IMR-90 (cell line): Measurements from ENCODE around the gene R3HDM2. TPM values are rescaled to one million over a fixed set of nuclear protein-coding genes. Genes with fewer than 3 reads are reported as not detected.
A peak's percentile ranks its signal among the peaks of the same experiment; 100 is the strongest.

ENCODE experiments used
- ATAC-seq: fragments of 200-7000 bp; cut with Tn5 transposase; 2 replicates; pipeline ENCODE4 v1.9.1; 2020; ENCODE audit warnings: low read depth, mild to moderate bottlenecking, moderate library complexity
- BruUV-seq: library from RNA; stranded (reverse); fragments of 400-500 nt; replicated peaks from 2 replicates; lab custom pipeline; 2021; lab: Mats Ljungman, UMichigan
- CTCF ChIA-PET: fragments of 300-600 bp; formaldehyde crosslinking; extraction: SDS; loops from one replicate; lab custom pipeline; 2021; ENCODE audit warnings: antibody characterized with exemption; lab: Yijun Ruan, JAX
- POLR2A ChIA-PET: fragments of 300-600 bp; sonication (Branson Sonifier 250); formaldehyde crosslinking; loops from one replicate; lab custom pipeline; 2022; ENCODE audit warnings: antibody characterized with exemption; ENCODE audit not compliant: unreplicated experiment; lab: Charles Lee
- DNase-seq: peaks from one replicate; pipeline ENCODE4 v3.0.0; 2013
- H2AFZ ChIP-seq: replicated peaks from 2 replicates; pipeline ENCODE3; 2013; ENCODE audit warnings: low read length, mild to moderate bottlenecking; ENCODE audit not compliant: poor library complexity
- H2AK5ac ChIP-seq: 2 replicates; pipeline ENCODE4 v1.6.1; 2013; ENCODE audit warnings: low read depth, low read length, inconsistent platforms
- H2AK9ac ChIP-seq: replicated peaks from 2 replicates; pipeline ENCODE3; 2013; ENCODE audit warnings: mild to moderate bottlenecking, low read depth, low read length, moderate library complexity; ENCODE audit not compliant: poor library complexity
- H2BK120ac ChIP-seq: 2 replicates; pipeline ENCODE4 v1.6.1; 2013; ENCODE audit warnings: low read depth, low read length, inconsistent platforms
- H2BK15ac ChIP-seq: 3 replicates; pipeline ENCODE4 v1.6.1; 2013; ENCODE audit warnings: low read depth, low read length, inconsistent platforms
- H2BK20ac ChIP-seq: 2 replicates; pipeline ENCODE4 v1.6.1; 2013; ENCODE audit warnings: low read depth, mild to moderate bottlenecking, inconsistent platforms, low read length, moderate library complexity
- H2BK5ac ChIP-seq: 2 replicates; pipeline ENCODE4 v1.6.1; 2013; ENCODE audit warnings: mild to moderate bottlenecking, low read depth, low read length, inconsistent platforms; ENCODE audit not compliant: poor library complexity, severe bottlenecking
- H3K14ac ChIP-seq: replicated peaks from 2 replicates; pipeline ENCODE4 v1.6.1; 2013; ENCODE audit warnings: low read depth, low read length, inconsistent platforms
- H3K18ac ChIP-seq: 2 replicates; pipeline ENCODE4 v1.6.1; 2013; ENCODE audit warnings: low read depth, low read length, control low read depth
- H3K23ac ChIP-seq: 2 replicates; pipeline ENCODE4 v1.6.1; 2013; ENCODE audit warnings: low read depth, low read length, inconsistent platforms
- H3K27ac ChIP-seq: 2 replicates; pipeline ENCODE4 v1.5.1; 2013; ENCODE audit warnings: mild to moderate bottlenecking, control low read depth, low read length; ENCODE audit not compliant: insufficient read depth
- H3K27me3 ChIP-seq: 2 replicates; pipeline ENCODE4 v1.6.1; 2013; ENCODE audit warnings: low read length; ENCODE audit not compliant: control insufficient read depth, insufficient read depth
- H3K36me3 ChIP-seq: 2 replicates; pipeline ENCODE4 v1.6.1; 2013; ENCODE audit warnings: low read length, mixed read lengths; ENCODE audit not compliant: control insufficient read depth, insufficient read depth
- H3K4ac ChIP-seq: 2 replicates; pipeline ENCODE4 v1.6.1; 2013; ENCODE audit warnings: low read depth, low read length, inconsistent platforms
- H3K4me1 ChIP-seq: 2 replicates; pipeline ENCODE4 v1.6.1; 2013; ENCODE audit warnings: low read length, mixed read lengths; ENCODE audit not compliant: control insufficient read depth, insufficient read depth
- H3K4me2 ChIP-seq: 2 replicates; pipeline ENCODE4 v1.6.1; 2013; ENCODE audit warnings: low read depth, mild to moderate bottlenecking, control low read depth, low read length, moderate library complexity
- H3K4me3 ChIP-seq: 2 replicates; pipeline ENCODE4 v1.5.1; 2013; ENCODE audit warnings: low read depth, mild to moderate bottlenecking, control low read depth, low read length, moderate library complexity; ENCODE audit not compliant: insufficient read depth
- H3K56ac ChIP-seq: 2 replicates; pipeline ENCODE4 v1.6.1; 2013; ENCODE audit warnings: low read length, inconsistent platforms; ENCODE audit not compliant: insufficient read depth; ENCODE audit errors: extremely low read depth
- H3K79me1 ChIP-seq, 2 experiments: 2 replicates each; pipeline ENCODE4 v1.6.1; 2013; ENCODE audit warnings: low read length in 2 of 2, inconsistent platforms in 1 of 2, low read depth in 1 of 2
- H3K9ac ChIP-seq: 2 replicates; pipeline ENCODE4 v1.6.1; 2013; ENCODE audit warnings: low read depth, low read length, control low read depth
- H3K9me1 ChIP-seq: 2 replicates; pipeline ENCODE4 v1.6.1; 2013; ENCODE audit warnings: low read length, inconsistent platforms; ENCODE audit not compliant: insufficient read depth
- H3K9me3 ChIP-seq: 2 replicates; pipeline ENCODE4 v1.6.1; 2013; ENCODE audit warnings: low read length; ENCODE audit not compliant: control insufficient read depth, insufficient read depth
- H4K20me1 ChIP-seq: 2 replicates; pipeline ENCODE4 v1.6.1; 2013; ENCODE audit warnings: low read length, inconsistent platforms; ENCODE audit not compliant: insufficient read depth
- H4K5ac ChIP-seq: 2 replicates; pipeline ENCODE4 v1.6.1; 2013; ENCODE audit warnings: mild to moderate bottlenecking, low read depth, low read length, control low read depth
- H4K8ac ChIP-seq, 2 experiments: 2 replicates each; pipeline ENCODE4 v1.6.1; 2013; ENCODE audit warnings: low read depth in 2 of 2, low read length in 2 of 2, control low read depth in 1 of 2, inconsistent platforms in 1 of 2
- H4K91ac ChIP-seq: 2 replicates; pipeline ENCODE4 v1.6.1; 2013; ENCODE audit warnings: low read depth, low read length, inconsistent platforms; ENCODE audit not compliant: insufficient read depth
- FOS ChIP-seq: fragments of 150-350 bp; IDR thresholded peaks from 2 replicates; pipeline ENCODE4 v1.6.1; 2016; ENCODE audit warnings: low read depth, low read length
- MAFK ChIP-seq: IDR thresholded peaks from 2 replicates; pipeline ENCODE4 v1.6.1; 2012; ENCODE audit warnings: low read depth, low read length, improper control_type of control experiment
- WGBS, 2 experiments: methylation state at CpG; one replicate each; pipeline versions ENCODE4 v1.1.5 to v1.1.7; 2013; ENCODE audit warnings: missing lambda C conversion rate in 2 of 2; ENCODE audit not compliant: insufficient read length in 1 of 2; ENCODE audit errors: extremely low coverage in 2 of 2; 5-methylcytosine and 5-hydroxymethylcytosine counted together
- dilution Hi-C: fragments of 300-500 bp; cut with HindIII; formaldehyde crosslinking; loops from one replicate; pipeline ENCODE4 v1.14.3; 2018; ENCODE audit warnings: low sequenced_read_pairs; ENCODE audit not compliant: unreplicated experiment
- in situ Hi-C: fragments of 300-500 bp; cut with MboI; formaldehyde crosslinking; loops from 3 replicates; pipeline ENCODE4 v1.14.3; 2019; ENCODE audit warnings: low sequenced_read_pairs, inconsistent platforms, mixed read lengths
- intact Hi-C: fragments of 100-400 bp; cut with micrococcal nuclease; formaldehyde crosslinking; loops from 2 replicates; pipeline ENCODE4 v1.10.0; 2022
- polyA plus RNA-seq, 3 experiments: library from polyadenylated mRNA; depleted of rRNA; stranded (reverse); fragments of >200 nt; gene quantifications; 2 replicates each; pipeline ENCODE4 v1.2.3, GENCODE V29; 2012; ENCODE audit warnings: low replicate concordance in 1 of 3
- total RNA-seq: library from RNA; depleted of rRNA; stranded (reverse); fragments of >200 nt; gene quantifications from 2 replicates; pipeline ENCODE4 v1.2.3, GENCODE V29; 2012

Gene R3HDM2
- total and polyA plus RNA-seq, 2 of the 4 experiments (the other 2 are of a cell fraction), result 7.5 to 28.4 TPM

GRCh38 chr12:57461917-57462250 lies 31.0 kb upstream of the R3HDM2 start:
- no CpG with 5 or more reads among the region's 9 CpGs for WGBS, 2 experiments
- H3K27me3 ChIP-seq, result no peaks in the 10 kb centered on the region
- peak; percentile 0; the same call in 1 of the 2 replicates for ATAC-seq
- H3K23ac ChIP-seq, result peak overlapping the region; percentile 67
- intact Hi-C loops, result loop anchor here (5.0 kb wide), 1 partner anchor 160 kb away; no protein-coding TSS in a partner anchor
- no peaks in the 10 kb centered on the region for H3K36me3 ChIP-seq
- H4K8ac ChIP-seq, result peak overlapping the region; percentile 55 to 88; a peak in 3 of 4 replicates
- TF ChIP-seq MAFK (no peak), FOS (peak; percentile 38; the same call in 1 of the 2 replicates)
- in situ Hi-C loops, result no loop called here
- H4K5ac ChIP-seq, result peak overlapping the region; percentile 52; the same call in 1 of the 2 replicates
- H2BK120ac ChIP-seq, result peak overlapping the region; percentile 68
- peak overlapping the region; percentile 68 for H3K9ac ChIP-seq
- peak overlapping the region; percentile 56 for H3K4me3 ChIP-seq
- H3K27ac ChIP-seq, result peak overlapping the region; percentile 67
- peak overlapping the region; percentile 72 for H4K91ac ChIP-seq
- no peak overlapping the region; the same call in 2 of the 3 replicates for H2BK15ac ChIP-seq
- H3K9me1 ChIP-seq, result peaks cover 4% of the 10 kb centered on the region; the same call in 1 of the 2 replicates
- H3K14ac ChIP-seq, result peak overlapping the region; percentile 73
- ChIA-PET CTCF (interaction anchor here (1.5 to 2.7 kb wide), 2 partner anchors 9 to 13 kb away, joined by 8 to 14 read pairs; no protein-coding TSS in a partner anchor), POLR2A (no interaction called here)
- H3K4ac ChIP-seq, result peak overlapping the region; percentile 70
- peak overlapping the region; percentile 97 for H3K4me2 ChIP-seq
- dilution Hi-C loops, result no loop called here
- H2AFZ ChIP-seq, result peak overlapping the region; percentile 93
- H2AK5ac ChIP-seq, result peak overlapping the region; percentile 61
- H3K79me1 ChIP-seq, result peaks cover 0 to 6% of the 10 kb centered on the region in 2 experiments; a peak in 1 of 4 replicates
- peak overlapping the region; percentile 57 for H2BK5ac ChIP-seq
- H3K9me3 ChIP-seq, result no peaks in the 10 kb centered on the region
- H3K18ac ChIP-seq, result peak overlapping the region; percentile 48; the same call in 1 of the 2 replicates
- no TSS peak for BruUV-seq
- H3K4me1 ChIP-seq, result peaks cover 7% of the 10 kb centered on the region
- peak; percentile 33 for DNase-seq
- H4K20me1 ChIP-seq, result no peaks in the 10 kb centered on the region
- peak overlapping the region; percentile 84 for H3K56ac ChIP-seq
- peak overlapping the region; percentile 5; the same call in 1 of the 2 replicates for H2BK20ac ChIP-seq
- H2AK9ac ChIP-seq, result peak overlapping the region; percentile 96
